CD4-positive, alpha-beta T cell (primary cell): Measurements from ENCODE around the gene HIPK3. TPM values are rescaled to one million over a fixed set of nuclear protein-coding genes. Genes with fewer than 3 reads are reported as not detected.
A peak's percentile ranks its signal among the peaks of the same experiment; 100 is the strongest.

ENCODE experiments used
- ATAC-seq: fragments of 200-7000 bp; cut with Tn5 transposase; one replicate; pipeline ENCODE4 v1.10.0; 2022; ENCODE audit warnings: mild to moderate bottlenecking; ENCODE audit not compliant: poor library complexity
- CTCF ChIA-PET: fragments of 350-600 bp; sonication (Branson Sonifier 250); formaldehyde crosslinking; loops from one replicate; lab custom pipeline; 2021; ENCODE audit warnings: antibody characterized with exemption, inconsistent platforms; lab: Charles Lee
- POLR2A ChIA-PET: fragments of 350-600 bp; sonication (Branson Sonifier 250); formaldehyde crosslinking; loops from one replicate; lab custom pipeline; 2021; ENCODE audit warnings: antibody characterized with exemption, inconsistent platforms; lab: Charles Lee
- DNase-seq, 14 experiments: peaks; one replicate each; pipeline ENCODE4 v3.0.0-alpha.2; 2013 to 2020; ENCODE audit warnings: mixed read lengths in 2 of 14
- H3K27ac ChIP-seq, 2 donors: one replicate each; pipeline versions ENCODE4 v1.5.1 to v1.7.0; 2013; ENCODE audit warnings: low read length in 2 of 2, low read depth in 1 of 2, mild to moderate bottlenecking in 1 of 2
- H3K27me3 ChIP-seq, 2 experiments: 1 replicate in 1 of 2; 2 replicates in 1 of 2; pipeline versions ENCODE4 v1.6.1 to v1.7.0; 2013; ENCODE audit warnings: low read length in 2 of 2, control low read depth in 1 of 2, mild to moderate bottlenecking in 1 of 2, moderate library complexity in 1 of 2; ENCODE audit not compliant: insufficient read depth in 2 of 2, control insufficient read depth in 1 of 2
- H3K36me3 ChIP-seq: one replicate; pipeline ENCODE4 v1.6.1; 2013; ENCODE audit warnings: low read length, control low read depth; ENCODE audit not compliant: insufficient read depth
- H3K4me1 ChIP-seq: one replicate; pipeline ENCODE4 v1.6.1; 2013; ENCODE audit warnings: low read length, control low read depth; ENCODE audit not compliant: insufficient read depth
- H3K4me3 ChIP-seq: one replicate; pipeline ENCODE4 v1.5.1; 2013; ENCODE audit warnings: mild to moderate bottlenecking, low read length, moderate library complexity
- H3K9me3 ChIP-seq, 2 experiments: 1 replicate in 1 of 2; 2 replicates in 1 of 2; pipeline versions ENCODE4 v1.6.1 to v1.7.0; 2013; ENCODE audit warnings: low read length in 2 of 2, mild to moderate bottlenecking in 2 of 2, control low read depth in 1 of 2, moderate library complexity in 1 of 2; ENCODE audit not compliant: control insufficient read depth in 1 of 2, insufficient read depth in 1 of 2
- H3K27ac Mint-ChIP-seq: one replicate; pipeline ENCODE4 v1.8.0; 2020; ENCODE audit warnings: mixed read lengths
- H3K27me3 Mint-ChIP-seq: one replicate; pipeline ENCODE4 v1.8.0; 2021; ENCODE audit warnings: mixed read lengths
- H3K36me3 Mint-ChIP-seq: one replicate; pipeline ENCODE4 v1.8.0; 2021; ENCODE audit warnings: low read depth, mixed read lengths
- H3K4me1 Mint-ChIP-seq: one replicate; pipeline ENCODE4 v1.8.0; 2021; ENCODE audit warnings: low read depth, mixed read lengths
- H3K4me3 Mint-ChIP-seq: one replicate; pipeline ENCODE4 v1.8.0; 2020; ENCODE audit warnings: mild to moderate bottlenecking, mixed read lengths
- H3K9me3 Mint-ChIP-seq: one replicate; pipeline ENCODE4 v1.8.0; 2020; ENCODE audit warnings: mixed read lengths
- intact Hi-C, 2 experiments: fragments of 100-400 bp; cut with DNase I in 1 of 2; cut with micrococcal nuclease in 1 of 2; formaldehyde crosslinking; loops; one replicate each; pipeline versions ENCODE4 v1.15.1 to v1.9.0; 2023 to 2025; cut with DNase I, micrococcal nuclease
- total RNA-seq, 174 experiments: library from RNA in 2 of 174; stranded (reverse) in 2 of 174; gene quantifications; one replicate each; pipeline ENCODE4 v1.2.3 and lab custom pipeline; 2021 to 2026
- TF ChIP-seq, protein P1 (sequence below): fragments of 200-600 bp; IDR thresholded peaks from one replicate; pipeline ENCODE4 v1.8.0; 2022; ENCODE audit warnings: antibody characterized with exemption, mild to moderate bottlenecking

Gene HIPK3
- total RNA-seq, 2 experiments from 2014 or later: 38.1 to 38.9 TPM

DNA sequence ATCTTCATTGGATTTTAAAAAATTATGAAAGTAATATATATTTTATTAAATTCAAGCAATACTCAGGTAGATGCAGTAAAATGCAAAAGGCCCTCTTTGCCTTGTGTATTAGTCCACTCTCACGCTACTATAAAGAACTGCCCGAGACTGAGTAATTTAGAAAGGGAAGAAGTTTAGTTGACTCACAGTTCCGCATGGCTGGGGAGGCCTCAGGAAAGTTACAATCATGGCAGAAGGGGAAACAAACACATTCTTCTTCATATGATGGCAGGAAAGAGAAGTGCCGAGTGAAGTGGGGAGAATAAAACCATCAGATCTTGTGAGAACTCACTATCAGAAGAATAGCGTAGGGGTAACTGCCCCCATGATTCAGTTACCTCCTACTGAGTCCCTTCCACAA is 130.8 kb downstream of the HIPK3 start:
- H3K27ac Mint-ChIP-seq: no peak overlapping the region
- Histone ChIP-seq H3K9me3 (peaks cover 0 to 9% of the 10 kb centered on the region in 2 experiments), H3K27ac (no peak overlapping the region), H3K36me3 (no peaks in the 10 kb centered on the region), H3K4me1 (no peaks in the 10 kb centered on the region), H3K27me3 (peaks cover 0 to 6% of the 10 kb centered on the region in 2 experiments), H3K4me3 (no peak overlapping the region)
- no peak overlapping the region for H3K4me3 Mint-ChIP-seq
- DNase-seq (peak in 3 of 14 experiments; percentile 2 to 22 (median 13)), ATAC-seq (no peak)
- intact Hi-C loops: no loop called here
- peaks cover 14% of the 10 kb centered on the region for H3K27me3 Mint-ChIP-seq
- CTCF ChIA-PET: no interaction called here
- TF ChIP-seq, protein P1, sequence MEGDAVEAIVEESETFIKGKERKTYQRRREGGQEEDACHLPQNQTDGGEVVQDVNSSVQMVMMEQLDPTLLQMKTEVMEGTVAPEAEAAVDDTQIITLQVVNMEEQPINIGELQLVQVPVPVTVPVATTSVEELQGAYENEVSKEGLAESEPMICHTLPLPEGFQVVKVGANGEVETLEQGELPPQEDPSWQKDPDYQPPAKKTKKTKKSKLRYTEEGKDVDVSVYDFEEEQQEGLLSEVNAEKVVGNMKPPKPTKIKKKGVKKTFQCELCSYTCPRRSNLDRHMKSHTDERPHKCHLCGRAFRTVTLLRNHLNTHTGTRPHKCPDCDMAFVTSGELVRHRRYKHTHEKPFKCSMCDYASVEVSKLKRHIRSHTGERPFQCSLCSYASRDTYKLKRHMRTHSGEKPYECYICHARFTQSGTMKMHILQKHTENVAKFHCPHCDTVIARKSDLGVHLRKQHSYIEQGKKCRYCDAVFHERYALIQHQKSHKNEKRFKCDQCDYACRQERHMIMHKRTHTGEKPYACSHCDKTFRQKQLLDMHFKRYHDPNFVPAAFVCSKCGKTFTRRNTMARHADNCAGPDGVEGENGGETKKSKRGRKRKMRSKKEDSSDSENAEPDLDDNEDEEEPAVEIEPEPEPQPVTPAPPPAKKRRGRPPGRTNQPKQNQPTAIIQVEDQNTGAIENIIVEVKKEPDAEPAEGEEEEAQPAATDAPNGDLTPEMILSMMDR: no peak
- H3K36me3 Mint-ChIP-seq: no peaks in the 10 kb centered on the region
- POLR2A ChIA-PET: no interaction called here
- H3K9me3 Mint-ChIP-seq: no peaks in the 10 kb centered on the region
- H3K4me1 Mint-ChIP-seq: no peaks in the 10 kb centered on the region

DNA sequence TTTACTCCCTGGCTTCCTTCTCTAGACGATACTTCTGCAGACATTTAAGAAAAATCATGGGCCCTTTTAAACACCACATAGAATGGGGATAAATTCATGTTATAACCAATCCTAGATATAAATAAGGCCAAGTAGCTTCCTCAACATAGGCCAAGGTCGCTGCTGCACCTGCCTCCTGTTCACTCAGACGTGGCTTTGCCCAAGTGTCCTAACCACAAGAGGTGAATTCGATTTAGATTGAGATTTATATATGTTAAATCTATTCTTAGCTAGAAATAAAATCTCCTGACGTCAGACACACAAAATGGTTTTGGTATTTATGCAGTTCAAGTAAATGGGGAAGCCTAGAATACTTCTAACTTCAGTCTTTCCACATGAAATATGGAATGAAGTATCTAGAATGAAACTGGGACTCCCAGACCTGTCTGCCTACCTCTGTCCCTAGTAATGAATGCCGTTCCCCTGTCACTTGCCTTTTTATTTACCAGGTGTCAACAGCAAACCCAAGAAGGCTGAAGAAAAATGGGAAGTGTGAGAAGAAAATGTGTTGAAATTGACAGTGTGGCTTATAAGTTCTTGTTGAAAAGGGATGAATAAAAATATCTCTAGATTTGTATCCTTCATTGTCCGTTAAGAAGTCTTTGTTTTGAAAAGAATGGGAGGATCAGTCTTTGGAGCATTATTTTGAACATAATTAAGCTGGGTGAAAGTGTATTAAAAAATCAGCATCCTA is 131.8 kb downstream of the HIPK3 start:
- ATAC-seq: no peak
- H3K36me3 ChIP-seq: no peaks in the 10 kb centered on the region
- Mint-ChIP-seq H3K36me3 (no peaks in the 10 kb centered on the region), H3K9me3 (no peaks in the 10 kb centered on the region), H3K27ac (no peak overlapping the region), H3K27me3 (peaks cover 22% of the 10 kb centered on the region), H3K4me1 (no peaks in the 10 kb centered on the region), H3K4me3 (no peak overlapping the region)
- no peaks in the 10 kb centered on the region for H3K4me1 ChIP-seq
- DNase-seq: no peak
- ChIA-PET POLR2A (no interaction called here), CTCF (no interaction called here)
- H3K9me3 ChIP-seq: peaks cover 0 to 9% of the 10 kb centered on the region in 2 experiments
- intact Hi-C loops: no loop called here
- H3K27me3 ChIP-seq: peaks cover 0 to 6% of the 10 kb centered on the region in 2 experiments
- H3K4me3 ChIP-seq: no peak overlapping the region
- TF ChIP-seq, protein P1: no peak
- no peak overlapping the region for H3K27ac ChIP-seq

DNA sequence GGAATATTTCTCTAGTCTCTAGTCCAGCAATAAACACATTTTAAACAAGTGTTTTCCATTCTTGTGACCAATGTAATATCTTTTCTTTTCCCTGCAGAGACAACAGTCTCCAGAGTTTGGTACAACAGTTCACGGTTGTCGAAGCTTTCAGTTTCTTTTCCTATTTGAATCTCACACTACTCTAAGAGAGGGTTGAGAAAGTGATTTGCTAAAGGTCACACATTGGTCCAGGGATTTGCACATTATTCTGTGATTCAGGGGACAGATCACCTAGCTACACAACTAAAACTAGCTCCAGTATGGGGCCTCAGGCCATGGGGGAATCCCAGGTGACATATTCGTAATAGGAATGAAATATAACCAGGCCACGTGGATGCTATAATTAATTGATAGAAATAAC is 132.5 kb downstream of the HIPK3 start:
- CTCF ChIA-PET: no interaction called here
- Mint-ChIP-seq H3K4me1 (no peaks in the 10 kb centered on the region), H3K4me3 (no peak overlapping the region), H3K36me3 (no peaks in the 10 kb centered on the region), H3K27ac (no peak overlapping the region), H3K27me3 (peaks cover 22% of the 10 kb centered on the region), H3K9me3 (no peaks in the 10 kb centered on the region)
- POLR2A ChIA-PET: no interaction called here
- peaks cover 0 to 6% of the 10 kb centered on the region in 2 experiments for H3K27me3 ChIP-seq
- H3K4me1 ChIP-seq: no peaks in the 10 kb centered on the region
- peaks cover 0 to 9% of the 10 kb centered on the region in 2 experiments for H3K9me3 ChIP-seq
- intact Hi-C loops: no loop called here
- H3K4me3 ChIP-seq: no peak overlapping the region
- H3K27ac ChIP-seq: no peak overlapping the region
- H3K36me3 ChIP-seq: no peaks in the 10 kb centered on the region
- ATAC-seq: no peak
- DNase-seq: no peak
- TF ChIP-seq, protein P1: no peak
